GM19238 (cell line): ENCODE results near the gene GPR84.
A peak's percentile ranks its signal among the peaks of the same experiment; 100 is the strongest.

Experiments
- DNase-seq: peaks from one replicate; pipeline ENCODE4 v3.0.0; 2011; ENCODE audit warnings: low spot score; ENCODE audit not compliant: insufficient read length

Gene GPR84

DNA sequence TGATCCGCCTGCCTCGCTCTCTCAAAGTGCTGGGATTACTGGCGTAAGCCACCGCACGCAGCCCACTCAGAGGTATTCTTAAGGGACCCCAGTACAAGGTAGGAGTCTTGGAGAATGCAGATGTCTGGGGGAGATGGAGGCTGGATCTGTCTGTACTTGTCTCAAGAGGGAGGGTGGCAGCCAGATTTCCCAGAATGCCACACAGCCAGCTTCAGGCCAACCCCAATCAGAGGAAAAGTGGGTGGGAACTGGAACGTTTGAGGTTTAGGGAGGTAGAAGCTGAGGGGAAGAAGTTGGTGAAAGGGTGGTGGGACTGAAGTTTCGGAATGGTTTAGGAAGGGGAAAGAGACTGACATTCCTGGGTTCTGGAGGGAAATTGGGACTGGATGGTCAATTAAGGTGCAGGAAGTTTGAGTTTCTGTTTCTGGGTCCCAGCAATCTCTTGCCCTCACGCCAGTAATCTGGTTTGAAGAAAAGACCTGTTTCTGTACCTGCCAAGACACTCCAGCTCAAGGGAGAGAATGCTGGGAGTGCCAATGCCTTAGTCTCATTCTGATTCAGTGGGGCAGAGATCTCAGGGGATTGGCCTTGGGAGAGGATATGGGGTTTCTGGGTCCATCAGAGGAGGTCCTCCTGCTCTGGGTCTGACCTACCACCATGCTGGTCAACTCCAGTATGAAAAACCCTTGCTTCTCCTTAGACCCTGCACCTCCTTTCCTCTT is 28.4 kb upstream of the GPR84 start:
- no peak for DNase-seq

DNA sequence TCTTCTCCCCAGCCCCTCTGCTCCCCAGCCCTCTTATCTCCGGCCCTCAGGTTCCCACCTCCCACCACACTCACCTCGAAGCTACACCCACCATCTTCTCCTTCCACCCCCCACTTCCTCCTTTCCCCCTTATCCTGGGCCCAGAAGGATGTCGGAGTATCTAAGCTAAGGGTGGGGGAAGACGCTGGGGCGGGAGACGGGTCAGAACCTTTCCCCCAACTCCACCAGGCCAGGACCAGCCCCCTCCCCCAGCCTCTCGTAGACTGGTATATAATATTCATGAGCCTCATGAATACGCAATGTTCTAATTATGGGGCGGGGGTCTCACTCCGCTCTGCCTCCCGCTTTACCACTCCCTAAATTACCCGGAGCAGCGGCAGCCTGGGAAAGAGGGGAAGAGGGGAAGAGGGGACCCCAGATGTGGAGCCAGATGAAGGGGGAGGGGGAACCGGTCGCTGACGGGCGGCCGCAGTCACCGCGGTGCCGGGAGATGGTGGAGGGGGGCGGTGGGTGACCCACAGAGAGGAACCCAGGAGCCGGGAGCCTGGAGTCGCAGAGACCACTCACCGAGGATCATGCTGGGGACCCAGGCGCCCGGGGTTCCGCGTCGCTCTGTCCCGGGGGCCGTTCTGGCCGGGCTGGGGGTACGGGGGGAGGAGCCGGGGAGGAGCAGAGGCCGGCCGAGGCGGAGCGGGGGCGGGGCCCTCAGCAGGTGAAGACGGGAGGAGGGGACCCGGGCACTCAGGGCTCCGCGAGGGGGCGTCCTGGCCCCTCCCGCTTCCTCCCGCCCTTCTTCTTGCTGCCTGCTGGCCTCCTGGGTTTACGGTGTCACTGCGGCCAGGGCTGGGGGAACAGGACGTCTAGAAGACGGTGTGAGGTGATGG is 26.6 kb upstream of the GPR84 start:
- DNase-seq = peak; percentile 85

DNA sequence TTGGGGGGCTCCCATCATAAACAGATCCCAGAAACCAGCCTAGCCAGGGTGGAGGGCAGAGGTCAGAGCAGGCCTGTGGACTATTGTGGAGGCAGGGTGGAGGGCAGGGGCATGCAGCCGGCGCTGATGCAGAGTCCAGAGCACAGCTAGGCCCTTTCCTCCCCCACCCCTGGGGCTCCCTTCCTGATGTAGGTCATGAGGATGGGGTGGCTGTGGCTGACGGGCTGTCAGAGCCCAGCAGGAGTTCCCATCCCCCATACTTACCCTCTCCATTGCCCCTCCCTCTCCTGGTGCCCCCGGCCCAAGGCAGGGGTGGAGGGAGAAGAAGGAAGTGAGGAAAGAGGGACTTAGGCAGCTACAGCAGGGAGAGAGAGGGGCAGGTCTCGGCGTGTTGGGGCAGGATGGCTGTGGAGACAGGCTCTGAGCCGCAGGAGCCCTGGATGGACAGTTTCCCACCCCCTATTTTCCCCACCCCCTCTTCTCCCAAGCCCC is 25.9 kb upstream of the GPR84 start:
- DNase-seq = no peak

DNA sequence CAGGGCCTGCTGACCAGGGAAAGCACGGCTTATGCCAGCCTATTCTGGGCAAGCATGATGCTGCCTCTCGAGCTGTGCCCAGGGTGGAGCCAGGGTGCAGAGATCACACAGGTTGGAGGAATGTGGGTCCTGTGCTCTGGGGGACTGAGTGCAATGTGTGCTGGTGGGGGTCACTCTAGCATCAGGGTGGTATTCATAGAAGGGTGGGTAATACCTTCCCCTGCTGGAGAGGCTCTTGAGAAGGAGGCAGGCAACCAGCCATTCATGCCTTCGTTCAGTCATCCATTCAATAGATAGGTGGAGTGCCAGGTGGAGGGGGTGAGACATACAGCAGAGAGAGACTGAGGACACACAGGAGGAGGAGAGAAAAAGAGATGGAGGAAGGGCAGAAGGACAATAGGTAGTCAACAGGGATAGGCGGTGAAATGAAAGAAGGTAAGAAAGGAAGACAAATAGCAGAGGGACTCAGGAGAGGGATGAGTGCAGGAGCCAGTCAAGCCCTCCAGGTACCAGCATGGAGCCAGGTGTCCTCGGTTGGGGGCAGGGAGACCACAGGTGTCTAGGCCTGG is 25.4 kb upstream of the GPR84 start:
- no peak for DNase-seq

DNA sequence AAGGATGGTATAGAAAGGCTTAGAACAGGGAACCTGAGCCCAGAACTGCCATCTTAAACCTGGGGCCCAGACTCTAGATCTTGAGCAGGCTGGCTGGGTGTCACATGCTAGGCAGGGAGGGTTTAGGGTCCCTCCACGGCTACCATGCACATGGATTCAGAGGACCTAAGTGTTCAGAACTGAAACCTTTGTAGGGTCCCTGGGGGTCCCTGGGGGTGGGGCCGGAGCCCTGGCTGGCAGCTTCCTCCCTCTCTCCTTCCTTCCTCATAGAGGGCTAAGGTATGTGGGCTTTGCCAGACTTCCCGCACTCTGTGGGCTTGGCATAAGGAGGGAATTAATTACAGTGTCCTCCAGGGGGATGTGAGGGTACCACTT is 24.8 kb upstream of the GPR84 start:
- no peak for DNase-seq

DNA sequence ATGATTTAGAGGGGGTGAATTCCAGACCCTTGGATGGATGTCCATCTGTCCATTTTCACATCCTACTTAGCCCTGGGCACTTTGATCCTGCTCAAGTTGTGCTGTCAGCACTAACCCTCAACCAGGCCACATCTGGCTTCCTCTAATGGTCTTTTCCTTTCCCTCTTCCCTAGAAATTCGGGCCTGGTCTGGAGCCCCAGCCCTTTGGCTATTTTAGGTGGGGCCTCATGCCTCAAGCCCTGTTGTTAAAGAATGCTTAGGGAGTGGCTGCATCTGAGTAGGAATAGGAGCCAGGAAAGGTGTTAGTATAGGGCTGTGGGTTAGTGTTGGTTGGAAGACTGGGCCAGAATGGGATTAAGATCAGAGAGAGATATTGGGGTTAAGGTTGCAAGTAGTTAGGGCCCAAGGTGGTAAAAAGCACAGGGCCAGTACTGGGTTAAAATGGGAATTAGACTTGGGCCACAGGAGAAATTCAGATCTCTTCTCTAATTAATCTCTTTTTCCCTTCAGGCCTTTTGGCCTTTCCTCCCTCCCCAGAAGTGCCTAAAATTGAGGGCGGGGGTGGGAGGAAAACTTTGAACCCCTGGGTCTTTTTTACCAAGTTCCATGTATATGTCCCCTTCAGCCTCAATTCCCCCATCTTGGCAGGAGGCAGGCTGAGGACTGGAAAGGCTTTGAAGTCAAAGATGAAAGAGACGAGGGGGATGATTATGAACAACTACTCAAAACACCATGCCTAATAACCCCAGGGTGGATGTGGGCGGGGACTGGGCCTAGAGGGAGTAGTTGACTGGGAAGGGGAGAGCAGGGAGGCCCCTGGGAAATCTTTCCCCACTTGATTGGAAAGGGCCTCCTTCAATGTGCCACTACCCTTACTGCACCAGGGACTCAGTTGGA is 24.2 kb upstream of the GPR84 start:
- DNase-seq = no peak

DNA sequence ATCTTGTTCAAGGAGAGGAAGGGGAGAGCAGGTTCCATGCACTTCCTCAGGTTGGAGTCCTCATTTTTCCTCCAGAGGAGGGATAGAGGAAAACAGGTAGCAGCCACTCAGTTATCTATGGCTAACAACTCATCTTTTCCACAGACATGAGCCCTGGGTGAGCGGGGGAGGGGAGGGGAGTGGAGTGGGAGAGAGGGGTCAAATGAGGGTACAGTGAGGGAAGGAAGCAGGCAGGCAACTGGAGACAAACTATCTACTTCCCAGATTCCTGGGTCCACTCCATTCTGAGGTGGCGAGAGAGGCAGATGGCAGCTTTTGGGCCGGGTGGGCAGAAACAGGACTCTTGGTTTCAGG is 22.8 kb upstream of the GPR84 start:
- no peak for DNase-seq

DNA sequence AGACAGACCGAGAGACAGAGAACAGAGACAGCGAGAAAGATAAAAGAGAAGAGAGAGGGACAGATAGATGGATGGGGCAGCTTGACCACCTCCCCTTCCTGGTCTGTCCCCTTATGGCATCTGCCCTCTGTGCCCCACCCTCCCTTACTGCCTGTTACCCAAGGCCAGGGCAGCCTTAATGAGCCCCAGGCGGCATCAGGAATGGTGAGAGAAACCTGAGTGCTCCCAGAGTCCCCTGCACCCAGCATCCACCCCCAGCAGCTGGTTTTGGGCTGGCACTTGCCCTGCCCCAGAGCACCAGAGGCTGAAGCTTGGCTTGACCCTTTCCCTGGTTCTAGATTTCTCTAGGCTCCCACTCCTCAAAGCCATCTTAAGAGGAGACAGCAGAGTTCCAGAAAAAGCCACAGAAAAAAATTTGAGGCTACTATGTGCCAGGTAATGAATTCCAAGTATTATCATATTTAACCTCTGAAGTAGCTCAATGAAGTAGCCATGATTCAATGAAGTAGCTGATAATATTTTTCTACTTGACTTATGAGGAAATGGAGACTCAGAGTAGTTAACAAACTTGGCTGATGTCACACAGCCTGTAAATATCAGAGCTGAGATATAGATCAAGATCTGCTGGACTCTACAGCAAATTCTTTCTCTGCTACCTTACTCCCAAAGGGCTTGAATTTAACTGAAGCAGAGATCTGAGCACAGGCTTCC is 22.3 kb upstream of the GPR84 start:
- no peak for DNase-seq

DNA sequence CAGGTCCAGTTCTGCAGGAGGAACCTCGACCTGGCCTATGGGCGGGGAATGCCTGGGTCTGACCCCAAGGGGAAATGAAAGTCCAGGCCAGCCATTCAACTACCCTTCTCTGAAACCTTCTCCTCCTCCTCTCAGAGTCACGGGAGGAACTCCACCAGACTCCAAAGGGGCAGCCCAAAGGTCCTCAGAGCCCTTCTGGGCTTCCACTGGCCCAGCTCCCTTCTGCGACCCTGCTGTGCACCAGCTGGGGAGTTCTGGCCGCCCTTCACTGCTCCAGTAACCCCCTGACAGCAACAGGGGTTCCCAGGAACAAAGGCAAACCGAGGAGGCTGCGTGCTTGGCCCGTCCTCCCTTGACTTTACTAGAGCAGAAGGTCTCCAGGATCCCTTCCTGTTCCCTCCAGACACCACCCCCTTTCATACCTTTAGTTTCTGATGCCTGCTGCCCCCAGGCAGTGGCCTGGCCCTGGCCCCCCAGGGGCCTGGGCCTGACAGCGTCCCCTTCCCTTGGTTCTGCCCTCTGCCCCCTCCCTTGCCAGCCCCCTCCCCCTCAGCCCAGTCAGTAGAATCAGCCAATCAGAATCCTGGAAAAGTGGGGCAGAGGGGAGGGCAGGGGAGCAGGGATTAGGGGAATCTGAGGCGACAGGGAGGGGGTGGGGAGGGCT is 21.1 kb upstream of the GPR84 start:
- DNase-seq = peak; percentile 50

DNA sequence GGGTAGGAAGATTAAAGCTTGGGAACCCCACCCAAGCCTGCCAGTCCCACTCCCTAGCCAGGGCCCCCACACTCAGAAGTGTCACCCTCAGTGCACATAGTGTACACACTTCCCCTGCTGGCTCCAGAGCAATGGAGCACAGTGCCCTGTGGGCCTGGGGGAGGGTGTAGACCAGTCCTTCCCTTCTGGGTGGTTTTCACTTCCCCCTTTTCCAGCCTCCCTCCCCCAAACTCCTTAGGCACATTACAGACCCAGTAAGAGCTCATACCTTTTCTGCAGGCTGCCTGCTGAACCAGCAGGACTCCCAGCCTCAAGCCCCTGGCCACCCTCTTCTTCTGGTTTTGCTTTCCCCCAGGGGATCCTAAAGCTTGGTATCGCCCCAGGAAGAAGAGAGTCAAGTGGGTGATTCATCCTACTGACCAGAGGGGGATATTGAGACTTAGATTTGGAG is 20.3 kb upstream of the GPR84 start, which contains the start of gene ZNF385A:
TSS of gene ZNF385A (minus strand) at position 143 of the 451 bp plus-strand sequence. CDS start 219 bp downstream, outside the sequence.
- DNase-seq = peak; percentile 40

DNA sequence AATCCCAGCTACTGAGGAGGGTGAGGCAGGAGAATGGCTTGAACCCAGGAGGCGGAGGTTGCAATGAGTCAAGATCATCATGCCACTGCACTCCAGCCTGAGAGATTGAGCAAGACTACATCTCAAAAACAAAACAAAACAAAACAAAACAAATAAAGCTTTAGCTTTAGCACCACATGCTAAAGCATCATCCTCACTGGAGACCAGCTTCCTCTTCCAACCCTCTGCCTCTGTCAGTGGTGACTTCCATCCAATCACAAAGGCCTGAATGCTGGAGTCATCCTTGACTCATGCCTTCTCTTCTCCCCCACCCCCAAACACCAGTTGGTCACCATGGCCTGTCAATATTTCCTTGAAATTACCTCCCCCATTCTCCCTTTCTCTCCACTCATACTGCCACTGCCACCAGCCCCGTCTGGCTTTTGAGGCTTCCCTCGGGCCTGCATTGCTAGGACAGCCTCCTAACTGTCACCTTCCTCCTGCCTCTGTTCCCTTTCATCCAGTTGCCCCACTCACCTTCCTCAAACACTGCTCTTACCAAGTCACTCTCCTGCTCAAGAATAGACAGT is 18.8 kb upstream of the GPR84 start:
- DNase-seq = no peak

DNA sequence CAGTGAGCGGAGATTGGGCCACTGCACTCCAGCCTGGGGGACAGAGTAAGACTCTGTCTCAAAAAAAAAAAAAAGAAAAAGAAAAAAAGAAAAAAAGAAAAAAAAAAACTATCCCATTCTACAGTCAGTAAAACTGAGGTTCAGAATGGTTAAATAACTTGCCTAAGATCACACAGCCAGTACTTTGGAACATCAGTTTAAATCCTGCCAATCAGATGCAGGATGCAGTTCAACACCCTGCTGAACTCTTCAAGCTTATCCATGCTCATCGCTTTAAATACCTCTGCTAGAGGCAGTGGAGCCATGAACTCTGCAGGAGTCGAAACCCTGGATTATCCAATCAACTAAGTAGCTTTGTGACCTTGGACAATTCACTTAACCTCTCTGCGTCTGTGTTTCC is 16.9 kb upstream of the GPR84 start:
- DNase-seq = no peak

DNA sequence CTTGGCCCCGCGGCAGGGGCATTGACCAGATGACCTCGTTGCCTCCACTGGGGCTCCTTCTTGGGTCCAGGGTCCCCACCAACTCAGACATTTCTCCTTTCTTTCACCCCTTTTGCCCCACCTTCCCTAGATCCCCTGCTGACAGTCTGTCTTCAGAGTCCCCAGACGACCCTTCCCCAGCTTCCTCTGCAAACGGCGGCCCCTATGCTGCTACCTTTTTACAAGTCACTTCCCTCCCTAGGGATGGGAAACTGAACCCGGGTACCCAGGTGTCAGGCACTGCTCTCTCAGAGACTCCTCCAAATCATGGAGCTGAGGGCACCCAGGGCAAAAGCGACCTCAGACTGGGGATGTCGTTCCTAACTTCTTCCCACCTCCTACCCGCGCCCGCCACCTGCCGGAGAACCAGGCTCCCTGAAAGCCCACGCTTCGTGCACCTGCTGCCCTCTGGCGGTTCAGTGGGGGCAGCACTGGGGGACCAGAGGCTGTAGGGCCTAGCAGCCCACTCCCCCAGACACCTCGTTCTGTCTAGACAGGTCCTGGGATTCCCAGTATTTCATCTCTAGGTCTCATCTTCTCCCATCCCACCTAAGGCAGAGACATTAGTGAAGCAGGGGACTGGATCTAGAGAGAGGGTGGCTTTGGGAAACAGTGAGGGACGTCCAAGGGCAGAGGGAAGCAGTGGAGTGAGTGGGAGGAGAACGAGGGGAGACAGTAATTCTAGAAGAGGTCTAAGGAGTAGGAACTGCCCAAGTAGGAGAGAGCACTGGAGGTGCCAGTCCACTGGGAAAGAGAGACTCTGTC is 15.3 kb upstream of the GPR84 start:
- peak; percentile 95 for DNase-seq

DNA sequence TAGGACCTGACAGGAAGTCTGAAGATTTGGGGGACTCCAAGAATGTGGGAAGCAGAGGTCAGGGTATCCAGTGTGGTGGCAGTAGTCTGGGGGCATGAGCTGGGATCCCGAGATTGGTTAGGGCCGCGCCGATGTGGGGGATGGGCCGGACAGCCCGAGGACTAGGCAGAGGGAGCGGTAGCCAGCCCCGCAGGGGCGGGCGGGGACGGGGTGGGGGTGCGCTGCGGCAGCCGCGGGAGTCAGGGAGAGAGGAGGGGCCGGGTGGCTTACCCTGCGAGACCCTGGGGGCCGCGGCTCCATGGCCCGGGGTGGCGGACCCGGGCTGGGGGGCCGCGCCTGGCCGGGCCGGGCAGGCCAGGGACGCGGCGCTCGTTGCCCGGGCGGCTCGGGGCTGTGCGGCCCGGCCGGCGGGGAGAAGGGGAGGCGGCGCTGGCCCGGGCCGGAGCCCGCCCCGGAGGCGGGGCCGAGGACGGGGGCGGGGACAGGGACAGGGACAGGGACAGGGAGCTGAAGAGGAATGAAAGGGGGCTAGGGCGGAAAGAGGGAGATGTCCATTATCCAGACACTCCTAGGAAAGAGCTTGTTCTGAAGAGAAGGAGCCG is 14.6 kb upstream of the GPR84 start:
- DNase-seq = no peak

DNA sequence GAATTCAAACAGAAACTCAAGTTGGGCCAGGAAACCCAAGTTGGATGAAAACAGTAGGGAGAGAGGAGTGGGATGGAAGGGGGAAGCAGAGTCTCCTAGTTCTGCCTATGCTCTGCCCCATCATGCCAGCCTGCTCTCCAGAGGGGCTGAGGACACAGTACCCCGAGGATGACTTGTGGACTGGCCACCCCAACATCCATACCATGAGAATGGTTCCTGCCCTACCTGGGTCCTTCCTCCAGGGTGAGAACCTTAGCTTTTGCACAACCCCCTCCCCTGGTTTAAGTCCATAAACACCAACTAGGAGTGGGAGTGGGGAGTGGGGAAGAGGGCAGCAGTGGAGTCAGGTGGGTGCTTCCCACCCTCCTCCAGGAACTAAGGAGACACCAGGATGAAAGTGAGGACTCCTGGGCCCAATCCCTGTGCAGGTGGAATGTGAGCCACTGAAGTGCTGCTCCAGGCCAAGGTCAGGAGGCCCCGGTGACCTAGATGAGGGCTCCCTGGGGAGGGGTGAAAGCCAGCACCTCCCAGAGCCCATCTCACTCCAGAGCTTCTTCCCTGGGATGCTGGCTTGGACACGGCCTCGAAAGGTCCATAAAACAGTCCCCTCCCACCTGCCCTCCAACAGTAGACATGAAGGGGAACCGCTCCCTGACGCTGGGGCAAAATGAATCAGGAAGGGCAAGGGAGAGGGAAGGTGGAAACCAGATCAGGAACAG is 13.7 kb upstream of the GPR84 start:
- no peak for DNase-seq

DNA sequence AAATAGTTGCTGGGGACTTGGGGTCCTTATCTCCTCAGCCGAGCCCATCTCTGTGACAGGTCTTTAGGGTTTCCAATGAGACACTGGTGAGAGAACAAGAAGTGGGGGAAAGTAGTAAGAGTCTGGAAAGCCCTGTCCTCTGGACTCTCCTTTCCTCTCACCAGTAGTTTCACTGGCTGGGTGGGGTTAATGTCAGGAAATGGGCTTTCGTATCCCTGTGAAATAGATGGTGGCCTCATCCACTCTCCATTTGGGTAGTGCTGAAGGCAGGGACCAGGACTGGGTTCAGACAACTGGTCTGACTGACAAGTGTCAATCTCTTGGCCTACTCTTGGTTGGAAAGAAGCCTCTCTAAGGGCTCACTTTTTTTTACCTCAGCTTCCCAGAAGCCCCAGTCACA is 12.7 kb upstream of the GPR84 start:
- DNase-seq = no peak

DNA sequence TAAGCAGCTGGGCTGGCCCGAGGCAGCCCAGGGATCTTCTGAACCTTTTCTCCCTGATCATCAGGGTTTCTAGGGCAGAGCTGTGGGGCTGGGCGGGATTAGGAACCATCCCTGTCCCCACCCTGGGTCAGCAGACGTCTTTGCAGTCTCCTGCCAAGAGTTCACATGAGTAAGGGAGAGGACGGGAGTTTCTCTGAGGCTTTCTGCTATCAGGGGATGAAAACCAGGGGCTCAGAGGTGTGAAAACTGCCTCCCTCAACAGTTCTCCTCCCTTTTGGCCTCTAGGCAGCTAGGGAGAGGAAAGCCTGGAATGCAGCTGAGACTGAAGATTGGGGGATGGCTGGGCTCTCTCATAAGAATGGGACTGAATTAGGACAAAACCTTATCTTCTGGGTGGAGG is 12.3 kb upstream of the GPR84 start:
- DNase-seq = no peak

DNA sequence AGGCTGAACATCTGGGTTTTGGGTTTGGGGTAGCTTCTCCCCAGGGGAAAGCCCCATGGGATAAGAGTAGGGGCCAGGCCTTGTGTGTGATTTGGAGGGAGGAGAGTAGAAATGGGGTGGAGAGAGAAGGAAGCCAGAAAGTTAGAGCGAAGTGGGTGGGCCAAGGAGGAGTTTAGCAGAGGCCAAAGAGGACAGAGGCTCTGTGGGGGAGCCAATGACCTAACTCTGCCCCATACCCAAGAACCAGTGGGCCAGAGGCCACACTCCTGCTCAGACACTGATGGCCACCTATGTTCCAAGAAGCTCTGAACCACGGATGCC is 10.9 kb upstream of the GPR84 start:
- DNase-seq = no peak
